Measurements from ENCODE around the gene FKBP6.

- TF ChIP-seq CTCF (IDR thresholded peaks at IDR 0.05) (no peak), POLR2A (IDR thresholded peaks at IDR 0.05) (peak; percentile 42)
Observed at GRCh38 chr7:73308665-73309214, 19.2 kb upstream of the FKBP6 start, which contains the start of gene NSUN5.

Measured in right lobe of liver (tissue), 4 donors.